ENCODE measurements around the gene RDH12.

RDH12 gene

DNA sequence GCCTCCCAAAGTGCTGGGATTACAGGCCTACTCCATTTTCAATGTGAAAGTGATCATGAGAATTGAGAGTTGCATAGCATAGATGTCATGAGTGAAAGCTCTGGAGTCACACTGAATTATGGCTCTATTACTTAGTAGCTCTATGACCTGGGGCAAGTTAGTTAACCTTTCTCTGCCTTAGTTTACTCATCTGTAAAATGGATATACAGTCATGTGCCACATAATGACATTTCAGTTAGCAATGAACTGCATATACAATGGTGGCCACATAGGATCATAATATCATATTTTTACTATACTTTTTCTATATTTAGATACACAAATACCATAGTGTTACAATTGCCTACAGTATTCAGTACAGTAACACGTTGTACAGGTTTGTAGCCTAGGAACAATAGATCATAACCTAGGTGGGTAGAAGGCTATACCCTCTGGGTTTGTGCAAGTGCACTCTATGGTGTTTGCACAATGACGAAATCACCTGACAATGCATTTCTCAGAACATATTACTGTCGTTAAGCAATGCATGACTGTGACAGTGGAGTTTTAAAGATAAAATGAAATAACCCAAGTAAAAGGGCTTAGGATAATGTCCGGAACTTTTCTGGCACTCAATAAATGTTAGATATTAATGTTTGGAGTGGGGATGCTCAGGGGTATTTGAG lies 61.6 kb downstream of the RDH12 start:
- H3K4me3 ChIP-seq (ENCODE audit: low read length), result no peak overlapping the region
- DNase-seq (ENCODE audit: low read depth), result peak; percentile 87
- TF ChIP-seq, protein P1, sequence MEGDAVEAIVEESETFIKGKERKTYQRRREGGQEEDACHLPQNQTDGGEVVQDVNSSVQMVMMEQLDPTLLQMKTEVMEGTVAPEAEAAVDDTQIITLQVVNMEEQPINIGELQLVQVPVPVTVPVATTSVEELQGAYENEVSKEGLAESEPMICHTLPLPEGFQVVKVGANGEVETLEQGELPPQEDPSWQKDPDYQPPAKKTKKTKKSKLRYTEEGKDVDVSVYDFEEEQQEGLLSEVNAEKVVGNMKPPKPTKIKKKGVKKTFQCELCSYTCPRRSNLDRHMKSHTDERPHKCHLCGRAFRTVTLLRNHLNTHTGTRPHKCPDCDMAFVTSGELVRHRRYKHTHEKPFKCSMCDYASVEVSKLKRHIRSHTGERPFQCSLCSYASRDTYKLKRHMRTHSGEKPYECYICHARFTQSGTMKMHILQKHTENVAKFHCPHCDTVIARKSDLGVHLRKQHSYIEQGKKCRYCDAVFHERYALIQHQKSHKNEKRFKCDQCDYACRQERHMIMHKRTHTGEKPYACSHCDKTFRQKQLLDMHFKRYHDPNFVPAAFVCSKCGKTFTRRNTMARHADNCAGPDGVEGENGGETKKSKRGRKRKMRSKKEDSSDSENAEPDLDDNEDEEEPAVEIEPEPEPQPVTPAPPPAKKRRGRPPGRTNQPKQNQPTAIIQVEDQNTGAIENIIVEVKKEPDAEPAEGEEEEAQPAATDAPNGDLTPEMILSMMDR (IDR thresholded peaks at IDR 0.05; ENCODE audit: insufficient read depth, low read depth, low read length, missing control alignments), result no peak

DNA sequence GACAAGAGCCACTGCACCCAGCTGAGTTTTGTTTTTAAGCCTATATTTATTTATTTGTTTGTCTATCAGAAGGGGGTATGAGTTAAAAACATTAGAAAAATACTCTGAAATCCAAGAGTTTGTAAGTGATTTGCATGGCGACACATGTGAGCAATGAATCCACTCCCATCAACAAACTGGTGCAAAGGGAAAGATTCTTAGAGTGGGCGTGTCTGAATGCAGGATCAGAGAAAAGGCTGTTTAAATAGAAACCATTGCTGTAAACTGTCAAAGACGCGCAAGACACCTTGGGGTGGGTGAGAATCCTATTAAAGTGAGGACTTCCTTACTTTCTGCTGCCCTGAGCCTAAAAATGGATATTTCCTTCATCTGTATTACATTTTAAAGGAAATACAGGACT lies 62.8 kb downstream of the RDH12 start:
- DNase-seq (ENCODE audit: low read depth), result peak; percentile 43
- no peak overlapping the region for H3K4me3 ChIP-seq (ENCODE audit: low read length)
- TF ChIP-seq, protein P1 (IDR thresholded peaks at IDR 0.05; ENCODE audit: insufficient read depth, low read depth, low read length, missing control alignments), result no peak

DNA sequence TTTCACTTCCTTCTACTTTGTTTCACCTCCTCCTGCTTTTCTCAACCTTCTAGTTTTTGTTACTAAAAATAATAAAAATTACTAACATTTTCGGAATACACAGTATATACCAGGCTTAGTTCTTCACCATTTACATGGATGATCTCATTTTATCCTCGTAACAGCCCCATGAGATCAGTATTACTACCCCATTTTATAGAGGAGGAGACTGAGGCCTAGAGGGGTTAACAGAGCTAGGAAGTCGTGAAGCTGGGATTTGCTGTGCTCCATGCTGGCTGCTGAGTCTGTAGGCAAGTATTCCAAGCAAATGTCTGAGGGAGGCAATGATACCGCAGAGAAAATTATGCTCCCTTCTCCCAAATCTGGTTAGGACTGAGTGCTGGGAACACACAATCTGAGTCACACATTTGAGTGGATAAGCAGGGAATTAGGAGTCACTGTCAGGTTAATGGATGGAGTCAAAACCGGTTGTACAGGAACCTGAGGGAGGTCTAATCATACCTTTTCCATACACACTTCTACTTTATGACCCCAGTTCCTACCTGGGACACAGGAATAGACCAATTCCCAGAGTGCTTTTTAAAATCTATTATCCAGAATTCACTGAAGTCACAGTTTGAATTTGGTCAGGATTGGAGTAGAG lies 63.6 kb downstream of the RDH12 start:
- H3K4me3 ChIP-seq (ENCODE audit: low read length), result no peak overlapping the region
- DNase-seq (ENCODE audit: low read depth), result peak; percentile 90
- TF ChIP-seq, protein P1 (IDR thresholded peaks at IDR 0.05; ENCODE audit: insufficient read depth, low read depth, low read length, missing control alignments), result no peak

DNA sequence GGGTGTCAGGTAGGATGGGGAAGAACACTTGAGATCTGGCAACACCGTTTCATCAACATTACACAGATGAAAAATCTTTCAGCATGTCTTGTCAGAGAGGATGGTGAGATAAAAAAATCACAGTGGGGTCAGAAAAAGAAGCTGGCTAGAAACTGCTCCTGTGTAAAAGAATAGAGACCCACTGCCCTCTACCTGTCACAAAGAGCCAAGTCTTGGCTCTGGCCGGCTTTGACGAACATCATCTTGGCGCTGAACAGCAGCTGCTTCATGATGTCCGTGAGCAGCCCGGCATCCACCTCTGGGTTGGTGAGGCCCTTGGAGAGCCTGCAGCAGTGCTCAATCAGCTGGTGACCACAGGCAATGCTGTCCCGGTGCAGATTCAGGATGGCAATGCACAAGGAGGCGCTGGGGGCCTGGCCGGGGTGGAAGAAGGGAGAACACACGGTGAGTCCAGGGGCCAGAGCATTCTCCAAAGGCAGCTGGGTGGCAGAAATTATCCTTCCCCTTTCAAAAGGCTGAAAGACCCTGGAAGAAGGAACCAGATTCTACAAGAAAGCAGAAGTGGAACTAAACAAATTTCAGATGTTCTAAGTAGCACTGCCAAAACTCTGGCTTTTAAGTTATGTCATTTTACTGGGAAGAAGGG lies 64.5 kb downstream of the RDH12 start:
- TF ChIP-seq, protein P1 (IDR thresholded peaks at IDR 0.05; ENCODE audit: insufficient read depth, low read depth, low read length, missing control alignments), result peak; percentile 16

DNA sequence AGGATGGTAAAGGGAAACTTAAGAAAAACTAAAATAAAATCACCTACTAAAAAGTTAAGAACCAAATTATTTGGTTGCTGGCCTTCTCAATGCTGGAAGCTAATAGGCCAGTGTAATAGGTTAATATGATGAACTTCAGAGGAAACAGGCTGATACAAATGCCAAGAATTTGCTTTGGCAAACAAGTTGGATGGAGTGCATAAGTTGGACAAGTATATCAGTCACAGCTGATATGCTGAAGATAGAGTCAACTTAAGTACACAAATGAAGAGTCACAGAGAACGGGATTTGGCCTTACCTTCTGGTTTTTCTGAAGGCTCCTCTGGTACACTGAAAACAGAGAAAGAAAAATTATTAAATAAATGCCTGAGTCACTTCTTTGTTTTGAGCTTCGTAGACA lies 66.5 kb downstream of the RDH12 start:
- no peak for DNase-seq (ENCODE audit: low read depth)
- no peak overlapping the region for H3K4me3 ChIP-seq (ENCODE audit: low read length)
- TF ChIP-seq, protein P1 (IDR thresholded peaks at IDR 0.05; ENCODE audit: insufficient read depth, low read depth, low read length, missing control alignments), result no peak

More for the DNA sequence above, 64.5 kb downstream of the RDH12 start:
- H3K4me3 ChIP-seq (ENCODE audit: low read length), result no peak overlapping the region
- DNase-seq (ENCODE audit: low read depth), result no peak

DNA sequence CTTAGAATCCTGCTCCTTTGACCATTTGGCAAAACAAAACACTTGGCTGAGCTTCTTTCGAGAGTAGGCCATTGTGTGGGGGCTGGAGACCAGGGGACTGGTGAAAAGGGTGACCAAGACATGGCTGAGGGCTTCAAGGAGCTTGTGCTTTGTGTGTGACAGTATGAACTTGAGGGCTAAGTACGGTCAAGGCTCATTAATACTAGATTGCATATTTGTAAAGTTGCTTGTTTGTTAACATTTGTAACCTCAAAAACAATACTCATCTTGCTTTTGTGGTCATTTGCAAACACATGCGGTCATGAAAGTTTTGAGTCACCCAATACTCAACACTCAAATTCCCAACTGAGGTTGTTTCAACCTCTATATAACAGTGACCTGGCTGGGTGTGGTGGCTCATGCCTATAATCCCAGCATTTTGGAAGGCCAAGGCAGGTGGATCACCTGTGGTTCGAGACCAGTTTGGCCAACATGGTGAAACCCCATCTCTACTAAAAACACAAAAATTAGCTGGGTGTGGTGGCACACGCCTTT lies 72.2 kb downstream of the RDH12 start:
- H3K4me3 ChIP-seq (ENCODE audit: low read length), result no peak overlapping the region
- TF ChIP-seq, protein P1 (IDR thresholded peaks at IDR 0.05; ENCODE audit: insufficient read depth, low read depth, low read length, missing control alignments), result no peak
- DNase-seq (ENCODE audit: low read depth), result peak; percentile 20
